Kidney epithelial cell (primary cell): ENCODE data around the gene NANOGP8. TPM values are rescaled to one million over a fixed set of nuclear protein-coding genes. Genes with fewer than 3 reads are reported as not detected.

Source experiments
- DNase-seq: peaks from one replicate; pipeline ENCODE4 v3.0.0-alpha.2; 2010; ENCODE audit warnings: low read depth
- H3K27me3 ChIP-seq: 2 replicates; pipeline ENCODE4 v1.6.0; 2011; ENCODE audit warnings: low read length; ENCODE audit not compliant: control insufficient read depth, insufficient read depth
- H3K36me3 ChIP-seq: 2 replicates; pipeline ENCODE4 v1.5.1; 2011; ENCODE audit warnings: low read length; ENCODE audit not compliant: control insufficient read depth, insufficient read depth
- H3K4me3 ChIP-seq: 2 replicates; pipeline ENCODE4 v1.5.1; 2011; ENCODE audit warnings: low read depth, mild to moderate bottlenecking, control low read depth, low read length
- CTCF ChIP-seq: IDR thresholded peaks from 2 replicates; pipeline ENCODE4 v1.5.1; 2011; ENCODE audit warnings: mild to moderate bottlenecking, moderate library complexity, low read length, control low read depth, inconsistent platforms; ENCODE audit not compliant: insufficient read depth, poor library complexity, severe bottlenecking
- total RNA-seq: library from RNA; depleted of rRNA; stranded (reverse); fragments of >200 nt; gene quantifications from 2 replicates; pipeline ENCODE4 v1.2.3, GENCODE V29; 2015

Gene NANOGP8
- total RNA-seq, 1 donor from 2014 or later = not detected

GRCh38 chr15:35123743-35124142, 38.6 kb upstream of the NANOGP8 start:
- Histone ChIP-seq H3K4me3 (no peak overlapping the region), H3K27me3 (no peaks in the 10 kb centered on the region), H3K36me3 (no peaks in the 10 kb centered on the region)
- DNase-seq = no peak
- no peak for TF ChIP-seq CTCF

GRCh38 chr15:35121611-35122359, 36.7 kb upstream of the NANOGP8 start:
- DNase-seq = no peak
- no peak for TF ChIP-seq CTCF
- H3K36me3 ChIP-seq = no peaks in the 10 kb centered on the region
- H3K27me3 ChIP-seq = no peaks in the 10 kb centered on the region
- H3K4me3 ChIP-seq = no peak overlapping the region

GRCh38 chr15:35120173-35120572, 35.1 kb upstream of the NANOGP8 start:
- no peaks in the 10 kb centered on the region for H3K36me3 ChIP-seq
- no peaks in the 10 kb centered on the region for H3K27me3 ChIP-seq
- TF ChIP-seq CTCF = no peak
- no peak overlapping the region for H3K4me3 ChIP-seq
- DNase-seq = no peak

GRCh38 chr15:35118960-35119359, 33.9 kb upstream of the NANOGP8 start:
- Histone ChIP-seq H3K4me3 (no peak overlapping the region), H3K27me3 (no peaks in the 10 kb centered on the region), H3K36me3 (no peaks in the 10 kb centered on the region)
- TF ChIP-seq CTCF = no peak
- DNase-seq = no peak

GRCh38 chr15:35117543-35118265, 32.6 kb upstream of the NANOGP8 start:
- DNase-seq = no peak

More at GRCh38 chr15:35117543-35118265, 32.6 kb upstream of the NANOGP8 start:
- no peaks in the 10 kb centered on the region for H3K27me3 ChIP-seq
- TF ChIP-seq CTCF = no peak
- H3K36me3 ChIP-seq = no peaks in the 10 kb centered on the region
- no peak overlapping the region for H3K4me3 ChIP-seq
